Measurements from ENCODE around the gene GTF3C5.

DNA sequence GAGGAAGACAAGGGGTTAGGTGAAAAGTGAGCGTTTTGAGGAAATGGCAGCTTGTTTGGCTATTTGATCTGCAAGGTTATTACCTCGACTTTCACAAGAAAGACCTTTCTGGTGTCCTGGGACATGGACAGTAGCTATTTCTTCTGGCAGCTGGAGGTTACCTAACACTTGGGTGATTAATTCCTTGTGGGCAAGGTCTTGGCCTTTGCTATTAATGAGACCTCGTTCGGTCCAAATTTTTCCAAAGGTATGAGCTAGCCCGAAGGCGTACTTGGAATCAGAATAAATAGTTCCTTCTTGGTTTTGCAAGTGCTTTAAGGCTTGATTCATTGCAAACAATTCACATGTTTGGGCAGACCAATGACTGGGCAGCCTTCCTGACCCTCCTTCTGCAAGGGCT, 4.9 kb downstream of the GTF3C5 start:
- TF ChIP-seq, protein P1, sequence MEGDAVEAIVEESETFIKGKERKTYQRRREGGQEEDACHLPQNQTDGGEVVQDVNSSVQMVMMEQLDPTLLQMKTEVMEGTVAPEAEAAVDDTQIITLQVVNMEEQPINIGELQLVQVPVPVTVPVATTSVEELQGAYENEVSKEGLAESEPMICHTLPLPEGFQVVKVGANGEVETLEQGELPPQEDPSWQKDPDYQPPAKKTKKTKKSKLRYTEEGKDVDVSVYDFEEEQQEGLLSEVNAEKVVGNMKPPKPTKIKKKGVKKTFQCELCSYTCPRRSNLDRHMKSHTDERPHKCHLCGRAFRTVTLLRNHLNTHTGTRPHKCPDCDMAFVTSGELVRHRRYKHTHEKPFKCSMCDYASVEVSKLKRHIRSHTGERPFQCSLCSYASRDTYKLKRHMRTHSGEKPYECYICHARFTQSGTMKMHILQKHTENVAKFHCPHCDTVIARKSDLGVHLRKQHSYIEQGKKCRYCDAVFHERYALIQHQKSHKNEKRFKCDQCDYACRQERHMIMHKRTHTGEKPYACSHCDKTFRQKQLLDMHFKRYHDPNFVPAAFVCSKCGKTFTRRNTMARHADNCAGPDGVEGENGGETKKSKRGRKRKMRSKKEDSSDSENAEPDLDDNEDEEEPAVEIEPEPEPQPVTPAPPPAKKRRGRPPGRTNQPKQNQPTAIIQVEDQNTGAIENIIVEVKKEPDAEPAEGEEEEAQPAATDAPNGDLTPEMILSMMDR (IDR thresholded peaks at IDR 0.05; ENCODE audit: low read depth, low read length, poor library complexity, severe bottlenecking) = no peak
- TF ChIP-seq EZH2phosphoT487 (IDR thresholded peaks at IDR 0.05; ENCODE audit: borderline replicate concordance, low read length) = no peak

All from DOHH2 (cell line).